CD4-positive, alpha-beta memory T cell (primary cell): ENCODE results near the gene SMR3B. TPM values are rescaled to one million over a fixed set of nuclear protein-coding genes. Genes with fewer than 3 reads are reported as not detected.

Experiments used
- CTCF ChIA-PET: fragments of 350-600 bp; sonication (Branson Sonifier 250); formaldehyde crosslinking; loops from one replicate; lab custom pipeline; 2021; ENCODE audit warnings: inconsistent platforms; ENCODE audit not compliant: partially characterized antibody; lab: Charles Lee
- POLR2A ChIA-PET: fragments of 350-600 bp; sonication (Branson Sonifier 250); formaldehyde crosslinking; loops from one replicate; lab custom pipeline; 2021; ENCODE audit not compliant: partially characterized antibody; lab: Charles Lee
- DNase-seq, 5 donors: peaks; one replicate each; pipeline versions ENCODE4 v3.0.0 to v3.0.0-alpha.2; 2020 to 2022; ENCODE audit warnings: mixed read lengths in 1 of 5
- H3K27ac ChIP-seq: one replicate; pipeline ENCODE4 v1.7.0; 2013; ENCODE audit warnings: low read depth, low read length
- H3K27me3 ChIP-seq: 2 replicates; pipeline ENCODE4 v1.7.0; 2013; ENCODE audit warnings: mild to moderate bottlenecking, low read length, moderate library complexity; ENCODE audit not compliant: insufficient read depth
- H3K36me3 ChIP-seq: 2 replicates; pipeline ENCODE4 v1.7.0; 2013; ENCODE audit warnings: mild to moderate bottlenecking, low read length, moderate library complexity; ENCODE audit not compliant: insufficient read depth
- H3K4me1 ChIP-seq: 2 replicates; pipeline ENCODE4 v1.7.0; 2013; ENCODE audit warnings: mild to moderate bottlenecking, low read length, moderate library complexity; ENCODE audit not compliant: insufficient read depth
- H3K4me3 ChIP-seq, 2 donors: one replicate each; pipeline ENCODE4 v1.7.0; 2013; ENCODE audit warnings: low read length in 2 of 2, mild to moderate bottlenecking in 1 of 2
- H3K9me3 ChIP-seq, 2 donors: one replicate each; pipeline ENCODE4 v1.7.0; 2013; ENCODE audit warnings: low read length in 2 of 2, control low read depth in 1 of 2; ENCODE audit not compliant: control insufficient read depth in 1 of 2
- H3K27ac Mint-ChIP-seq, 7 donors: one replicate each; pipeline ENCODE4 v1.8.0; 2020 to 2021; ENCODE audit warnings: mixed read lengths in 7 of 7, mild to moderate bottlenecking in 6 of 7, inconsistent platforms in 3 of 7, moderate library complexity in 3 of 7
- H3K27me3 Mint-ChIP-seq, 2 donors: one replicate each; pipeline ENCODE4 v1.8.0; 2020 to 2021; ENCODE audit warnings: mixed read lengths in 2 of 2
- H3K36me3 Mint-ChIP-seq, 2 donors: one replicate each; pipeline ENCODE4 v1.8.0; 2020 to 2021; ENCODE audit warnings: mixed read lengths in 2 of 2, inconsistent platforms in 1 of 2, mild to moderate bottlenecking in 1 of 2
- H3K4me1 Mint-ChIP-seq, 4 donors: one replicate each; pipeline ENCODE4 v1.8.0; 2020 to 2021; ENCODE audit warnings: mixed read lengths in 4 of 4, mild to moderate bottlenecking in 1 of 4
- H3K4me3 Mint-ChIP-seq, 8 donors: one replicate each; pipeline ENCODE4 v1.8.0; 2020 to 2021; ENCODE audit warnings: mixed read lengths in 8 of 8, mild to moderate bottlenecking in 7 of 8, moderate library complexity in 6 of 8, inconsistent platforms in 3 of 8
- H3K9me3 Mint-ChIP-seq, 8 donors: one replicate each; pipeline ENCODE4 v1.8.0; 2020 to 2021; ENCODE audit warnings: mixed read lengths in 8 of 8, mild to moderate bottlenecking in 5 of 8, inconsistent platforms in 3 of 8, moderate library complexity in 1 of 8
- intact Hi-C: fragments of 100-400 bp; cut with micrococcal nuclease; formaldehyde crosslinking; loops from one replicate; pipeline ENCODE4 v1.15.1; 2023
- polyA plus RNA-seq, 2 donors: library from polyadenylated mRNA; unstranded; fragments of 300-500 nt; fragmentation: Illumina TruSeq; gene quantifications; one replicate each; pipeline ENCODE4 v1.2.3, GENCODE V29; 2021
- total RNA-seq, 2 experiments: library from RNA; stranded (reverse); gene quantifications; one replicate each; pipeline ENCODE4 v1.2.3, GENCODE V29; 2021

Gene SMR3B
- total and polyA plus RNA-seq, 4 experiments from 2014 or later = not detected

DNA sequence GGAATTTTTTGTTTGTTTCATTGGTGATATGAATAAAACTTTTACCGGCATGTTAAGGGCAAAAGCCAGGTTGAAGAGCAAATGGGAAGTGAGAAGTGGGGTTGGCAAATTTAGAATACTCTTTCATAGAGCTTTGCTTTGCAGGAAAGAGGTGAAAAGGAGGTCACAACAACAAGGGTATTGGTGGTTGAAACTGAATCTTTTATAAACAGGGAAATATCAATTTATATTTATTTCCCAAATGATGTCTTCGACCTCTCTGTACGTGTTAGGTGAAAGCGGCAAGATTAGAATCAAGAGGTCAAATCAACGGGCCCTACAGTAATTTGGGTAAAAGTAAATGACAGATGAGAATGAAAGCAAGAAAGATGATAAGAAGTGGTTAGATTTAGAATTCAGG lies 18.9 kb upstream of the SMR3B start:
- ChIA-PET CTCF (no interaction called here), POLR2A (no interaction called here)
- H3K36me3 Mint-ChIP-seq = no peaks in the 10 kb centered on the region
- Histone ChIP-seq H3K27me3 (no peaks in the 10 kb centered on the region), H3K27ac (no peak overlapping the region), H3K36me3 (no peaks in the 10 kb centered on the region), H3K9me3 (no peaks in the 10 kb centered on the region), H3K4me3 (no peak overlapping the region), H3K4me1 (no peaks in the 10 kb centered on the region)
- no peaks in the 10 kb centered on the region for H3K27me3 Mint-ChIP-seq
- H3K27ac Mint-ChIP-seq = no peak overlapping the region
- DNase-seq = no peak
- no peak overlapping the region for H3K4me3 Mint-ChIP-seq
- H3K9me3 Mint-ChIP-seq = peaks cover 0 to 2% (median 0%) of the 10 kb centered on the region in 8 donors
- H3K4me1 Mint-ChIP-seq = no peaks in the 10 kb centered on the region
- intact Hi-C loops = no loop called here

DNA sequence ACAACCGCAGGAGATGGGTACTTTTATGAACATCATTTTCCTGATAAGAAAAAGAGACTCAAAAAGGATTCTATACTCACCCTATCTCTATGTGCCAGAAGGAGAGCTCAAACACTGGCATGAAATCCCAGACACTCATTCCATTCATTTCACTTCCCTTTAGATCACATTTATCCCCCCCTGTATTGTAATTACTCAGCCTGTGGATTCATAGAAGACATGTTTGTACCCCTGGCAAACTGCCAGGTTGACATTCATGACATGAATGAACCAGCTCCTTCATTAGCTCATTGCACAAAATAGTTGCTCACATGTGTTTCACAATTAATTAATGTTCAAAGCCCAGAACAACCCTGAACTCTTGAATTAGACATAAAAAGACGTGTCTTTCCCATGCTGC lies 17.5 kb upstream of the SMR3B start:
- H3K36me3 ChIP-seq = no peaks in the 10 kb centered on the region
- no peak overlapping the region for H3K4me3 Mint-ChIP-seq
- H3K4me1 ChIP-seq = no peaks in the 10 kb centered on the region
- no peaks in the 10 kb centered on the region for H3K36me3 Mint-ChIP-seq
- intact Hi-C loops = no loop called here
- no peaks in the 10 kb centered on the region for H3K27me3 ChIP-seq
- ChIA-PET CTCF (no interaction called here), POLR2A (no interaction called here)
- H3K27ac ChIP-seq = no peak overlapping the region
- no peaks in the 10 kb centered on the region for H3K27me3 Mint-ChIP-seq
- DNase-seq = no peak
- no peaks in the 10 kb centered on the region for H3K9me3 ChIP-seq
- peaks cover 0 to 2% (median 0%) of the 10 kb centered on the region in 8 donors for H3K9me3 Mint-ChIP-seq
- H3K27ac Mint-ChIP-seq = no peak overlapping the region
- no peak overlapping the region for H3K4me3 ChIP-seq
- no peaks in the 10 kb centered on the region for H3K4me1 Mint-ChIP-seq

GRCh38 chr4:70367813-70368212 lies 15.1 kb upstream of the SMR3B start:
- no peak overlapping the region for H3K4me3 Mint-ChIP-seq
- H3K27me3 ChIP-seq = no peaks in the 10 kb centered on the region
- intact Hi-C loops = no loop called here
- ChIA-PET CTCF (no interaction called here), POLR2A (no interaction called here)
- peaks cover 0 to 2% (median 0%) of the 10 kb centered on the region in 8 donors for H3K9me3 Mint-ChIP-seq
- no peaks in the 10 kb centered on the region for H3K4me1 Mint-ChIP-seq
- H3K27me3 Mint-ChIP-seq = no peaks in the 10 kb centered on the region
- H3K4me3 ChIP-seq = no peak overlapping the region
- H3K27ac ChIP-seq = no peak overlapping the region
- H3K27ac Mint-ChIP-seq = no peak overlapping the region
- no peaks in the 10 kb centered on the region for H3K9me3 ChIP-seq
- no peaks in the 10 kb centered on the region for H3K36me3 ChIP-seq
- H3K36me3 Mint-ChIP-seq = no peaks in the 10 kb centered on the region
- H3K4me1 ChIP-seq = no peaks in the 10 kb centered on the region
- no peak for DNase-seq

GRCh38 chr4:70371987-70372386 lies 10.9 kb upstream of the SMR3B start:
- Histone ChIP-seq H3K4me1 (no peaks in the 10 kb centered on the region), H3K4me3 (no peak overlapping the region), H3K36me3 (no peaks in the 10 kb centered on the region), H3K9me3 (no peaks in the 10 kb centered on the region), H3K27ac (no peak overlapping the region), H3K27me3 (no peaks in the 10 kb centered on the region)
- DNase-seq = no peak
- Mint-ChIP-seq H3K27me3 (no peaks in the 10 kb centered on the region), H3K9me3 (peaks cover 0 to 9% (median 3%) of the 10 kb centered on the region in 8 donors), H3K27ac (no peak overlapping the region), H3K36me3 (no peaks in the 10 kb centered on the region), H3K4me3 (no peak overlapping the region), H3K4me1 (no peaks in the 10 kb centered on the region)
- intact Hi-C loops = no loop called here
- POLR2A ChIA-PET = no interaction called here
- CTCF ChIA-PET = no interaction called here

GRCh38 chr4:70372760-70373159 lies 10.2 kb upstream of the SMR3B start:
- no peaks in the 10 kb centered on the region for H3K27me3 Mint-ChIP-seq
- H3K4me3 Mint-ChIP-seq = no peak overlapping the region
- Histone ChIP-seq H3K9me3 (no peaks in the 10 kb centered on the region), H3K4me1 (no peaks in the 10 kb centered on the region), H3K4me3 (no peak overlapping the region), H3K36me3 (no peaks in the 10 kb centered on the region), H3K27ac (no peak overlapping the region), H3K27me3 (no peaks in the 10 kb centered on the region)
- H3K36me3 Mint-ChIP-seq = no peaks in the 10 kb centered on the region
- ChIA-PET CTCF (no interaction called here), POLR2A (no interaction called here)
- no peak overlapping the region for H3K27ac Mint-ChIP-seq
- intact Hi-C loops = no loop called here
- H3K4me1 Mint-ChIP-seq = no peaks in the 10 kb centered on the region
- DNase-seq = no peak
- peaks cover 0 to 9% (median 3%) of the 10 kb centered on the region in 8 donors for H3K9me3 Mint-ChIP-seq

DNA sequence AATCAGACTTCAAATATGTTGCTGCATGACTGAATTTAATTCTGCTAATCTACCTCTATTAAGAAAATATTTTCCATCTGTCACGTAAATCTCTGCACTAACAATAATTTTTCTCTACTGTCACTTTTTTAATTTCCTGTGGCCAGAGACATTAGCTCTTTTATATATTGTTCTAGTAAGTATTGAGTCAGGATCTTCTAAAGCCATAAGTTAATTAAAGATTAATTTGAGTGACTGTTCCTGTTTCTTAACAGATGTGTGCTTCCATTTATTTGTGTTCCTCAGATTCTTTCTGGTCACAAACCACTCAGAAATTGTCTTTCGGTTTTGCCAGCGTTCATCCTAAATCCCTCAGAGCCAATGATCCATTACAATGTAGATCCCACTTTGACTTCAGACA lies 2.4 kb upstream of the SMR3B start:
- H3K4me3 Mint-ChIP-seq = no peak overlapping the region
- H3K4me1 Mint-ChIP-seq = no peaks in the 10 kb centered on the region
- H3K9me3 Mint-ChIP-seq = peaks cover 0 to 3% (median 0%) of the 10 kb centered on the region in 8 donors
- H3K27ac ChIP-seq = no peak overlapping the region
- no peaks in the 10 kb centered on the region for H3K9me3 ChIP-seq
- H3K4me3 ChIP-seq = no peak overlapping the region
- CTCF ChIA-PET = no interaction called here
- intact Hi-C loops = no loop called here
- POLR2A ChIA-PET = no interaction called here
- no peak for DNase-seq
- H3K4me1 ChIP-seq = no peaks in the 10 kb centered on the region
- no peaks in the 10 kb centered on the region for H3K36me3 Mint-ChIP-seq
- no peaks in the 10 kb centered on the region for H3K27me3 Mint-ChIP-seq
- no peaks in the 10 kb centered on the region for H3K36me3 ChIP-seq
- H3K27ac Mint-ChIP-seq = no peak overlapping the region
- no peaks in the 10 kb centered on the region for H3K27me3 ChIP-seq

- no peaks in the 10 kb centered on the region for H3K4me1 Mint-ChIP-seq
- POLR2A ChIA-PET = no interaction called here
- H3K36me3 ChIP-seq = no peaks in the 10 kb centered on the region
- no peaks in the 10 kb centered on the region for H3K4me1 ChIP-seq
- H3K4me3 ChIP-seq = no peak overlapping the region
- no peaks in the 10 kb centered on the region for H3K9me3 ChIP-seq
- CTCF ChIA-PET = no interaction called here
- no peak overlapping the region for H3K4me3 Mint-ChIP-seq
- no peaks in the 10 kb centered on the region for H3K36me3 Mint-ChIP-seq
- peaks cover 0 to 4% (median 0%) of the 10 kb centered on the region in 8 donors for H3K9me3 Mint-ChIP-seq
- DNase-seq = no peak
- peaks cover 0 to 3% of the 10 kb centered on the region in 2 donors for H3K27me3 Mint-ChIP-seq
- no peaks in the 10 kb centered on the region for H3K27me3 ChIP-seq
- H3K27ac ChIP-seq = no peak overlapping the region
- intact Hi-C loops = no loop called here
- H3K27ac Mint-ChIP-seq = no peak overlapping the region
Measured at GRCh38 chr4:70392057-70392776, 9.3 kb downstream of the SMR3B start.
